Liver (tissue), 2 donors: ENCODE results near the gene CARMIL1.

Experiments
- TF ChIP-seq, protein P1 (sequence below): fragments of 150-350 bp; IDR thresholded peaks from 2 replicates; pipeline ENCODE4 v1.5.1; 2017; ENCODE audit warnings: improper control_type of control experiment, low read depth, low read length; ENCODE audit not compliant: missing input control
- TF ChIP-seq, protein P2 (sequence below): IDR thresholded peaks from 2 replicates; pipeline ENCODE4 v1.6.1; 2016; ENCODE audit warnings: antibody characterized with exemption
- donor health status: healthy.

DNA sequence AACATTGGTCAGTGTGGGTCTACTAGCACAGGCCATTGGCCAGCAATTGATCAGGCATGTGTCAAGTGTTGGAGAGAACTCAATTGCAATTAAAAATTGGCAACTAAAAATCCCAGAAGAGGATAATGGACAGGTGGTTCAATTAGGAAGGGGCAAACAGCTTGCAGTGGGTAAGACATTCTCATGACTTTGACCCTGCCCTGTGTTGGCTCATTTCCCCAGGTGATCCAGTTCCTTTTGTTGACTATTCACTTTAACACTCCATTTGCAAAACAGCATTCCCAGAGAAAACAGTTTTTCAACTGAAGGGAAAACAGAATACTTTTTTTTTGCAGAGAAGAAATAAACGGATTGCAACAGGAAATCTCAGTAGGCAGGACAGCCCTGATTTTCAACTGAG, 343.9 kb downstream of the CARMIL1 start:
- TF ChIP-seq, protein P1, sequence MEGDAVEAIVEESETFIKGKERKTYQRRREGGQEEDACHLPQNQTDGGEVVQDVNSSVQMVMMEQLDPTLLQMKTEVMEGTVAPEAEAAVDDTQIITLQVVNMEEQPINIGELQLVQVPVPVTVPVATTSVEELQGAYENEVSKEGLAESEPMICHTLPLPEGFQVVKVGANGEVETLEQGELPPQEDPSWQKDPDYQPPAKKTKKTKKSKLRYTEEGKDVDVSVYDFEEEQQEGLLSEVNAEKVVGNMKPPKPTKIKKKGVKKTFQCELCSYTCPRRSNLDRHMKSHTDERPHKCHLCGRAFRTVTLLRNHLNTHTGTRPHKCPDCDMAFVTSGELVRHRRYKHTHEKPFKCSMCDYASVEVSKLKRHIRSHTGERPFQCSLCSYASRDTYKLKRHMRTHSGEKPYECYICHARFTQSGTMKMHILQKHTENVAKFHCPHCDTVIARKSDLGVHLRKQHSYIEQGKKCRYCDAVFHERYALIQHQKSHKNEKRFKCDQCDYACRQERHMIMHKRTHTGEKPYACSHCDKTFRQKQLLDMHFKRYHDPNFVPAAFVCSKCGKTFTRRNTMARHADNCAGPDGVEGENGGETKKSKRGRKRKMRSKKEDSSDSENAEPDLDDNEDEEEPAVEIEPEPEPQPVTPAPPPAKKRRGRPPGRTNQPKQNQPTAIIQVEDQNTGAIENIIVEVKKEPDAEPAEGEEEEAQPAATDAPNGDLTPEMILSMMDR: no peak
- TF ChIP-seq, protein P2, sequence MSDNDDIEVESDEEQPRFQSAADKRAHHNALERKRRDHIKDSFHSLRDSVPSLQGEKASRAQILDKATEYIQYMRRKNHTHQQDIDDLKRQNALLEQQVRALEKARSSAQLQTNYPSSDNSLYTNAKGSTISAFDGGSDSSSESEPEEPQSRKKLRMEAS: no peak
